DOHH2 (cell line): ENCODE data around the gene ITPA.

Experiments
- CTCF ChIP-seq: fragments of 200-600 bp; sonication (generic); IDR thresholded peaks from one replicate; pipeline ENCODE4 v1.5.1; 2014; ENCODE audit warnings: antibody characterized with exemption, mild to moderate bottlenecking, low read depth, low read length; ENCODE audit not compliant: poor library complexity, severe bottlenecking
- EZH2phosphoT487 ChIP-seq: fragments of 200-600 bp; sonication (generic); IDR thresholded peaks from 2 replicates; pipeline ENCODE4 v1.6.1; 2017; ENCODE audit warnings: borderline replicate concordance, mild to moderate bottlenecking, antibody characterized with exemption, low read length, moderate library complexity, mixed read lengths

DNA sequence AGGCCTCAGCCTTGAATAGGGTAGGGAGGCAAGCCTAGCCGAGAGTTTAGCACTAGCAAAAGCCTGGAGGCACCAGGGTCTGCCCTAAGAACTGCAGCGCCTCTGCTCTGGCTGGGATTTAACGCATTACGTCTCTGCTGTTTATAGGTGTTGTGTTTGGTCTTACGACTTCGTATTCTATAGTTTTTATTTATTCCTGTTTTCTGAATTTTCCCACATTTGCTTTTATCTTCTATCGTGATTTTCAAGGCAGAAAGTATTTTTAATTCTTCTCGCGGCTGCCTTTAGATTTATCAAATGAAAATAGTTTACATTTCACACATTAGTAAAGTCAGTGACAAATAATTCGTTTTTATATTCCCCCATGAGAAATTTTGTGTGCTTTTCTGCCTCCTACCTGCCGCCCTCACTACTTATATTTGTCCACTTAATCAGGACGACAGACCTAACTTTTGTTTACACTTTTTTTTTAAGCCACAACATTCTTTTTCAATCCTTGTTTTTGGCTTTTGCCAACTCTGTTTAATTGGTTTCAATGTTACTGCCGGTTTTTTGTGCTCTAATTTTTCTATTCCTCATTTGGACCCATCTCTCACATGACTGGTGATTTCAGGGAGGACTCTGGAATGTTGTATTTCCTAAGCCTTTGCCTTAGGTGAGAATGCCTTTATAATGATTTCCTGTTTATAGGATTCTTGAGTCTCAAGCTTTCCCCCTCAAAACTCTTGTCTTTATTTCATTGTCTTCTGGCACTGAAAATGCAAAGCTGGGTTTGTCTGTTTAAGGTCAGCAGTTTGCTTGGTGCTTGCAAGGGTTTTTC, 34.6 kb upstream of the ITPA start:
- TF ChIP-seq CTCF = no peak
- no peak; the same call in 1 of the 2 replicates for TF ChIP-seq EZH2phosphoT487
